ENCODE data around the gene ITGA1.
"Not testable (repeated sequence)": the region's sequence is repeated elsewhere in the genome, so short reads cannot be mapped to it uniquely, and the experiment has no call there.

ITGA1 gene

GRCh38 chr5:52827815-52828214, 40.1 kb downstream of the ITGA1 start:
- DNase-seq (ENCODE audit: low read depth in 2 of 3, low spot score in 2 of 3): no peak

- no peak for DNase-seq (ENCODE audit: low read depth in 2 of 3, low spot score in 2 of 3)
Observed at GRCh38 chr5:52829664-52830063, 41.9 kb downstream of the ITGA1 start.

GRCh38 chr5:52830650-52831049, 42.9 kb downstream of the ITGA1 start:
- DNase-seq (ENCODE audit: low read depth in 2 of 3, low spot score in 2 of 3): no peak

GRCh38 chr5:52831786-52832511, 44.2 kb downstream of the ITGA1 start:
- no peak for DNase-seq (ENCODE audit: low read depth in 2 of 3, low spot score in 2 of 3)

GRCh38 chr5:52834320-52834719, 46.6 kb downstream of the ITGA1 start:
- no peak for DNase-seq (ENCODE audit: low read depth in 2 of 3, low spot score in 2 of 3)

- no peak for DNase-seq (ENCODE audit: low read depth in 2 of 3, low spot score in 2 of 3)
Observed at GRCh38 chr5:52837068-52837467, 49.4 kb downstream of the ITGA1 start.

- DNase-seq (ENCODE audit: low read depth in 2 of 3, low spot score in 2 of 3): no peak
Observed at GRCh38 chr5:52837591-52838001, 49.9 kb downstream of the ITGA1 start.

GRCh38 chr5:52838326-52839015, 50.8 kb downstream of the ITGA1 start:
- no peak for DNase-seq (ENCODE audit: low read depth in 2 of 3, low spot score in 2 of 3)

- DNase-seq (ENCODE audit: low read depth in 2 of 3, low spot score in 2 of 3): no peak
Observed at GRCh38 chr5:52839285-52839684, 51.6 kb downstream of the ITGA1 start.

GRCh38 chr5:52840277-52841050, 52.7 kb downstream of the ITGA1 start:
- DNase-seq (ENCODE audit: low read depth in 2 of 3, low spot score in 2 of 3): no peak

GRCh38 chr5:52841114-52841513, 53.4 kb downstream of the ITGA1 start:
- no peak for DNase-seq (ENCODE audit: low read depth in 2 of 3, low spot score in 2 of 3)

- no peak for DNase-seq (ENCODE audit: low read depth in 2 of 3, low spot score in 2 of 3)
Observed at GRCh38 chr5:52842111-52842510, 54.4 kb downstream of the ITGA1 start.

- DNase-seq (ENCODE audit: low read depth in 2 of 3, low spot score in 2 of 3): no peak
Observed at GRCh38 chr5:52844885-52845284, 57.2 kb downstream of the ITGA1 start.

- no peak for DNase-seq (ENCODE audit: low read depth in 2 of 3, low spot score in 2 of 3)
Observed at GRCh38 chr5:52846182-52846842, 58.6 kb downstream of the ITGA1 start.

- DNase-seq (ENCODE audit: low read depth in 2 of 3, low spot score in 2 of 3): not testable (repeated sequence)
Observed at GRCh38 chr5:52848688-52849087, 61.0 kb downstream of the ITGA1 start.

- DNase-seq (ENCODE audit: low read depth in 2 of 3, low spot score in 2 of 3): no peak
Observed at GRCh38 chr5:52849544-52849943, 61.8 kb downstream of the ITGA1 start.

- no peak for DNase-seq (ENCODE audit: low read depth in 2 of 3, low spot score in 2 of 3)
Observed at GRCh38 chr5:52853650-52854049, 65.9 kb downstream of the ITGA1 start.

GRCh38 chr5:52854301-52854700, 66.6 kb downstream of the ITGA1 start:
- no peak for DNase-seq (ENCODE audit: low read depth in 2 of 3, low spot score in 2 of 3)

- DNase-seq (ENCODE audit: low read depth in 2 of 3, low spot score in 2 of 3): no peak
Observed at GRCh38 chr5:52854949-52855348, 67.2 kb downstream of the ITGA1 start.

GRCh38 chr5:52856564-52856963, 68.8 kb downstream of the ITGA1 start:
- no peak for DNase-seq (ENCODE audit: low read depth in 2 of 3, low spot score in 2 of 3)

- no peak for DNase-seq (ENCODE audit: low read depth in 2 of 3, low spot score in 2 of 3)
Observed at GRCh38 chr5:52859628-52860027, 71.9 kb downstream of the ITGA1 start.
